Neural cell (in vitro differentiated cells): ENCODE results near the gene RUNX1. TPM values are rescaled to one million over a fixed set of nuclear protein-coding genes. Genes with fewer than 3 reads are reported as not detected.

Experiments
- H2AFZ ChIP-seq: fragments of 200-600, 300-800 bp; sonication (generic), shearing (Covaris generic); 2 replicates; pipeline ENCODE4 v1.6.0; 2014; ENCODE audit warnings: low read depth, mild to moderate bottlenecking, antibody characterized with exemption, low read length, moderate library complexity
- H3F3A ChIP-seq: fragments of 200-600 bp; shearing (Covaris generic); 2 replicates; pipeline ENCODE4 v1.6.1; 2016; ENCODE audit warnings: mild to moderate bottlenecking, moderate library complexity, mixed read lengths, antibody characterized with exemption, low read length; ENCODE audit not compliant: insufficient read depth, poor library complexity, severe bottlenecking
- H3K27ac ChIP-seq: fragments of 200-600, 300-800 bp; sonication (generic), shearing (Covaris generic); 2 replicates; pipeline ENCODE4 v1.5.1; 2014; ENCODE audit warnings: mild to moderate bottlenecking, low read length, moderate library complexity
- H3K27me3 ChIP-seq: fragments of 300-800, 200-600 bp; sonication (generic), shearing (Covaris generic); 2 replicates; pipeline ENCODE4 v1.6.0; 2014; ENCODE audit warnings: mild to moderate bottlenecking, low read depth, low read length, moderate library complexity; ENCODE audit not compliant: insufficient read depth
- H3K36me3 ChIP-seq: fragments of 300-800, 200-600 bp; sonication (generic), shearing (Covaris generic); 2 replicates; pipeline ENCODE4 v1.5.1; 2014; ENCODE audit warnings: mild to moderate bottlenecking, antibody characterized with exemption, low read length, moderate library complexity; ENCODE audit not compliant: insufficient read depth
- H3K4me2 ChIP-seq: fragments of 300-800, 200-600 bp; sonication (generic), shearing (Covaris generic); 2 replicates; pipeline ENCODE4 v1.6.0; 2014; ENCODE audit warnings: mild to moderate bottlenecking, low read length
- H3K4me3 ChIP-seq: fragments of 300-800, 200-600 bp; sonication (generic), shearing (Covaris generic); 2 replicates; pipeline ENCODE4 v1.5.1; 2014; ENCODE audit warnings: mild to moderate bottlenecking, low read length, moderate library complexity
- H3K79me2 ChIP-seq: fragments of 200-600 bp; shearing (Covaris generic); replicated peaks from 2 replicates; pipeline ENCODE4 v1.6.0; 2014; ENCODE audit warnings: mild to moderate bottlenecking, low read length, moderate library complexity; ENCODE audit not compliant: insufficient read depth
- H3K9ac ChIP-seq: fragments of 300-800, 200-600 bp; sonication (generic), shearing (Covaris generic); 2 replicates; pipeline ENCODE4 v1.6.1; 2016; ENCODE audit warnings: mild to moderate bottlenecking, low read length, mixed read lengths
- H3K9me2 ChIP-seq: fragments of 200-600 bp; shearing (Covaris generic); 2 replicates; pipeline ENCODE4 v1.6.1; 2016; ENCODE audit warnings: mild to moderate bottlenecking, low read length, mixed read lengths; ENCODE audit not compliant: insufficient read depth
- H3K9me3 ChIP-seq: fragments of 200-600, 300-800 bp; sonication (generic), shearing (Covaris generic); 2 replicates; pipeline ENCODE4 v1.6.1; 2016; ENCODE audit warnings: mild to moderate bottlenecking, mixed run types, low read length, moderate library complexity, mixed read lengths
- H4K20me1 ChIP-seq: fragments of 200-600 bp; shearing (Covaris generic); 2 replicates; pipeline ENCODE4 v1.6.1; 2016; ENCODE audit warnings: mild to moderate bottlenecking, mixed run types; ENCODE audit not compliant: insufficient read depth
- CTCF ChIP-seq: fragments of 450-650 bp; IDR thresholded peaks from 2 replicates; pipeline ENCODE4 v1.5.1; 2014; ENCODE audit warnings: antibody characterized with exemption, mild to moderate bottlenecking, moderate library complexity; ENCODE audit not compliant: poor library complexity, severe bottlenecking
- EP300 ChIP-seq: fragments of 450-650 bp; conservative IDR thresholded peaks from 2 replicates; pipeline ENCODE4 v1.6.1; 2014; ENCODE audit warnings: antibody characterized with exemption, mild to moderate bottlenecking, moderate library complexity; ENCODE audit not compliant: poor library complexity, severe bottlenecking
- EZH2 ChIP-seq: fragments of 200-600, 300-800 bp; shearing (Covaris generic), sonication (generic); IDR thresholded peaks from 2 replicates; pipeline ENCODE4 v1.6.1; 2014; ENCODE audit warnings: antibody characterized with exemption, low read length, borderline replicate concordance, mild to moderate bottlenecking; ENCODE audit not compliant: insufficient read depth, poor library complexity, severe bottlenecking
- MXI1 ChIP-seq: fragments of 450-650 bp; conservative IDR thresholded peaks from 2 replicates; pipeline ENCODE4 v1.6.1; 2014; ENCODE audit warnings: antibody characterized with exemption, mild to moderate bottlenecking; ENCODE audit not compliant: poor library complexity, severe bottlenecking
- POLR2AphosphoS5 ChIP-seq: IDR thresholded peaks from 2 replicates; pipeline ENCODE4 v1.6.1; 2012
- RAD21 ChIP-seq: fragments of 450-650 bp; conservative IDR thresholded peaks from 2 replicates; pipeline ENCODE4 v1.6.1; 2014; ENCODE audit warnings: antibody characterized with exemption, mild to moderate bottlenecking, moderate library complexity
- REST ChIP-seq: IDR thresholded peaks from 2 replicates; pipeline ENCODE4 v1.6.1; 2012; ENCODE audit warnings: borderline replicate concordance
- SMC3 ChIP-seq: fragments of 450-650 bp; conservative IDR thresholded peaks from 2 replicates; pipeline ENCODE4 v1.6.1; 2014; ENCODE audit warnings: antibody characterized with exemption, mild to moderate bottlenecking, moderate library complexity; ENCODE audit not compliant: poor library complexity
- TAF1 ChIP-seq: IDR thresholded peaks from 2 replicates; pipeline ENCODE4 v1.6.1; 2012; ENCODE audit warnings: low read depth
- polyA plus RNA-seq: library from polyadenylated mRNA; depleted of rRNA; stranded (reverse); fragments of >200 nt; gene quantifications from 2 replicates; pipeline ENCODE4 v1.2.3, GENCODE V29; 2014

RUNX1 gene
- polyA plus RNA-seq, 1 donor from 2014 or later = not detected

GRCh38 chr21:34973685-34974084, 75.4 kb downstream of the RUNX1 start:
- Histone ChIP-seq H3K9ac (no peak overlapping the region), H3F3A (no peaks in the 10 kb centered on the region), H3K4me2 (no peak overlapping the region), H3K27ac (no peak overlapping the region), H3K9me2 (no peaks in the 10 kb centered on the region), H3K36me3 (no peaks in the 10 kb centered on the region), H3K79me2 (no peaks in the 10 kb centered on the region), H3K27me3 (no peaks in the 10 kb centered on the region), H3K9me3 (no peaks in the 10 kb centered on the region), H3K4me3 (no peak overlapping the region), H2AFZ (no peak overlapping the region), H4K20me1 (no peaks in the 10 kb centered on the region)
- TF ChIP-seq EP300 (peak; percentile 60), CTCF (no peak), POLR2AphosphoS5 (peak; percentile 34), REST (no peak)

- Histone ChIP-seq H3K79me2 (no peaks in the 10 kb centered on the region), H3K9ac (no peak overlapping the region), H3K4me3 (no peak overlapping the region), H3K4me2 (no peak overlapping the region), H3K36me3 (no peaks in the 10 kb centered on the region), H3K9me3 (no peaks in the 10 kb centered on the region), H3K9me2 (no peaks in the 10 kb centered on the region), H4K20me1 (no peaks in the 10 kb centered on the region), H3K27me3 (no peaks in the 10 kb centered on the region), H3K27ac (no peak overlapping the region), H2AFZ (no peak overlapping the region), H3F3A (no peaks in the 10 kb centered on the region)
- TF ChIP-seq EZH2 (no peak), SMC3 (no peak), RAD21 (no peak), TAF1 (no peak), POLR2AphosphoS5 (no peak), MXI1 (no peak), REST (no peak), EP300 (no peak), CTCF (no peak)
Observed at GRCh38 chr21:34971656-34972055, 77.4 kb downstream of the RUNX1 start.
